Muscle layer of colon (tissue), 2 donors: ENCODE measurements around the gene POLD1.

ENCODE experiments used
- H3K27ac ChIP-seq: one replicate; pipeline ENCODE4 v1.7.0; 2013; ENCODE audit warnings: low read depth, mild to moderate bottlenecking, low read length, moderate library complexity
- H3K27me3 ChIP-seq, 2 donors: one replicate each; pipeline ENCODE4 v1.7.0; 2013; ENCODE audit warnings: low read length in 2 of 2, mild to moderate bottlenecking in 2 of 2; ENCODE audit not compliant: insufficient read depth in 2 of 2, control insufficient read depth in 1 of 2
- H3K36me3 ChIP-seq: one replicate; pipeline ENCODE4 v1.7.0; 2013; ENCODE audit warnings: mild to moderate bottlenecking, low read length; ENCODE audit not compliant: insufficient read depth
- H3K4me1 ChIP-seq: one replicate; pipeline ENCODE4 v1.7.0; 2013; ENCODE audit warnings: mild to moderate bottlenecking, low read length; ENCODE audit not compliant: insufficient read depth
- H3K4me3 ChIP-seq, 2 donors: one replicate each; pipeline ENCODE4 v1.7.0; 2013; ENCODE audit warnings: low read length in 2 of 2, low read depth in 1 of 2, mild to moderate bottlenecking in 1 of 2, moderate library complexity in 1 of 2
- H3K9ac ChIP-seq: one replicate; pipeline ENCODE4 v1.7.0; 2013; ENCODE audit warnings: low read length
- H3K9me3 ChIP-seq: one replicate; pipeline ENCODE4 v1.7.0; 2013; ENCODE audit warnings: mild to moderate bottlenecking, low read length
- donor health status: abdominal sarcoma.
- donor health status: Adenocarcinoma of cecum.

Gene POLD1

GRCh38 chr19:50457300-50457699 lies 73.2 kb downstream of the POLD1 start:
- no peaks in the 10 kb centered on the region for H3K9me3 ChIP-seq
- H3K36me3 ChIP-seq = no peaks in the 10 kb centered on the region
- no peak overlapping the region for H3K27ac ChIP-seq
- H3K4me1 ChIP-seq = no peaks in the 10 kb centered on the region
- H3K27me3 ChIP-seq = peaks cover 0 to 38% of the 10 kb centered on the region in 2 donors
- no peak overlapping the region for H3K4me3 ChIP-seq
- H3K9ac ChIP-seq = no peak overlapping the region

- no peak overlapping the region for H3K9ac ChIP-seq
- H3K9me3 ChIP-seq = no peaks in the 10 kb centered on the region
- H3K36me3 ChIP-seq = no peaks in the 10 kb centered on the region
- no peak overlapping the region for H3K27ac ChIP-seq
- peaks cover 0 to 38% of the 10 kb centered on the region in 2 donors for H3K27me3 ChIP-seq
- no peaks in the 10 kb centered on the region for H3K4me1 ChIP-seq
- H3K4me3 ChIP-seq = no peak overlapping the region
Measured at GRCh38 chr19:50458396-50459066, 74.4 kb downstream of the POLD1 start.

GRCh38 chr19:50459067-50459456 lies 74.9 kb downstream of the POLD1 start:
- no peaks in the 10 kb centered on the region for H3K9me3 ChIP-seq
- H3K4me3 ChIP-seq = no peak overlapping the region
- H3K4me1 ChIP-seq = no peaks in the 10 kb centered on the region
- peaks cover 0 to 38% of the 10 kb centered on the region in 2 donors for H3K27me3 ChIP-seq
- no peaks in the 10 kb centered on the region for H3K36me3 ChIP-seq
- no peak overlapping the region for H3K27ac ChIP-seq
- H3K9ac ChIP-seq = no peak overlapping the region

GRCh38 chr19:50459638-50460037 lies 75.5 kb downstream of the POLD1 start:
- Histone ChIP-seq H3K4me3 (no peak overlapping the region), H3K4me1 (no peaks in the 10 kb centered on the region), H3K27me3 (peaks cover 0 to 38% of the 10 kb centered on the region in 2 donors), H3K27ac (no peak overlapping the region), H3K36me3 (no peaks in the 10 kb centered on the region), H3K9ac (no peak overlapping the region), H3K9me3 (no peaks in the 10 kb centered on the region)

- no peak overlapping the region for H3K4me3 ChIP-seq
- peaks cover 0 to 38% of the 10 kb centered on the region in 2 donors for H3K27me3 ChIP-seq
- H3K27ac ChIP-seq = no peak overlapping the region
- no peaks in the 10 kb centered on the region for H3K36me3 ChIP-seq
- H3K4me1 ChIP-seq = no peaks in the 10 kb centered on the region
- H3K9me3 ChIP-seq = no peaks in the 10 kb centered on the region
- no peak overlapping the region for H3K9ac ChIP-seq
Measured at GRCh38 chr19:50460161-50460765, 76.1 kb downstream of the POLD1 start.

- H3K9ac ChIP-seq = no peak overlapping the region
- H3K9me3 ChIP-seq = no peaks in the 10 kb centered on the region
- H3K4me1 ChIP-seq = no peaks in the 10 kb centered on the region
- H3K27me3 ChIP-seq = peaks cover 0 to 38% of the 10 kb centered on the region in 2 donors
- no peak overlapping the region for H3K27ac ChIP-seq
- no peak overlapping the region for H3K4me3 ChIP-seq
- no peaks in the 10 kb centered on the region for H3K36me3 ChIP-seq
Measured at GRCh38 chr19:50461066-50461875, 77.1 kb downstream of the POLD1 start.

- H3K4me1 ChIP-seq = no peaks in the 10 kb centered on the region
- H3K27ac ChIP-seq = no peak overlapping the region
- peaks cover 0 to 36% of the 10 kb centered on the region in 2 donors for H3K27me3 ChIP-seq
Measured at GRCh38 chr19:50462970-50463369, 78.8 kb downstream of the POLD1 start.

GRCh38 chr19:50464348-50464747 lies 80.2 kb downstream of the POLD1 start:
- H3K27ac ChIP-seq = no peak overlapping the region
- H3K27me3 ChIP-seq = peaks cover 0 to 23% of the 10 kb centered on the region in 2 donors
- no peaks in the 10 kb centered on the region for H3K4me1 ChIP-seq
- no peaks in the 10 kb centered on the region for H3K36me3 ChIP-seq
- no peak overlapping the region for H3K4me3 ChIP-seq
- no peaks in the 10 kb centered on the region for H3K9me3 ChIP-seq
- H3K9ac ChIP-seq = no peak overlapping the region

More at GRCh38 chr19:50462970-50463369, 78.8 kb downstream of the POLD1 start:
- H3K9me3 ChIP-seq = no peaks in the 10 kb centered on the region
- H3K36me3 ChIP-seq = no peaks in the 10 kb centered on the region
- H3K4me3 ChIP-seq = no peak overlapping the region
- no peak overlapping the region for H3K9ac ChIP-seq

- no peak overlapping the region for H3K4me3 ChIP-seq
- H3K4me1 ChIP-seq = no peaks in the 10 kb centered on the region
- H3K9ac ChIP-seq = no peak overlapping the region
- no peaks in the 10 kb centered on the region for H3K36me3 ChIP-seq
- H3K9me3 ChIP-seq = no peaks in the 10 kb centered on the region
- H3K27me3 ChIP-seq = peaks cover 0 to 19% of the 10 kb centered on the region in 2 donors
- no peak overlapping the region for H3K27ac ChIP-seq
Measured at GRCh38 chr19:50465000-50465399, 80.9 kb downstream of the POLD1 start.

- no peak overlapping the region for H3K9ac ChIP-seq
- H3K36me3 ChIP-seq = no peaks in the 10 kb centered on the region
- no peak overlapping the region for H3K27ac ChIP-seq
- H3K9me3 ChIP-seq = no peaks in the 10 kb centered on the region
- no peaks in the 10 kb centered on the region for H3K4me1 ChIP-seq
- H3K4me3 ChIP-seq = no peak overlapping the region
- peaks cover 0 to 11% of the 10 kb centered on the region in 2 donors for H3K27me3 ChIP-seq
Measured at GRCh38 chr19:50465986-50466705, 82.0 kb downstream of the POLD1 start.

GRCh38 chr19:50466706-50467039 lies 82.5 kb downstream of the POLD1 start:
- Histone ChIP-seq H3K9me3 (no peaks in the 10 kb centered on the region), H3K36me3 (no peaks in the 10 kb centered on the region), H3K27ac (no peak overlapping the region), H3K4me3 (no peak overlapping the region), H3K9ac (no peak overlapping the region), H3K27me3 (peaks cover 0 to 7% of the 10 kb centered on the region in 2 donors), H3K4me1 (no peaks in the 10 kb centered on the region)
